Measurements from ENCODE around the gene ARX. TPM values are rescaled to one million over a fixed set of nuclear protein-coding genes. Genes with fewer than 3 reads are reported as not detected.

Gene ARX
- total and polyA plus RNA-seq, 2 donors (not counting 3 experiments of a cell fraction or from before 2014, with no cell fraction given) = not detected

GRCh38 chrX:25028726-25029125 lies 13.0 kb upstream of the ARX start:
- intact Hi-C loops (cut with micrococcal nuclease) = no loop called here
- no peak for FAIRE-seq
- no peak overlapping the region for H3K4me2 ChIP-seq (ENCODE audit: insufficient read depth, low read length)

GRCh38 chrX:25026576-25026975 lies 10.8 kb upstream of the ARX start:
- dilution Hi-C loops (cut with MboI; ENCODE audit: extremely low pct_ligation_motif_present, low sequenced_read_pairs) = no loop called here
- Histone ChIP-seq H4K20me1 (replicated peaks; ENCODE audit: control insufficient read depth, extremely low read depth, insufficient read depth, low read length) (no peaks in the 10 kb centered on the region), H3K9me3 (replicated peaks; ENCODE audit: control insufficient read depth, insufficient read depth, low read length) (no peaks in the 10 kb centered on the region), H3K9ac (replicated peaks; ENCODE audit: extremely low read depth, insufficient read depth, low read length) (no peak overlapping the region), H3K27me3 (ENCODE audit: control insufficient read depth in 2 of 2, insufficient read depth in 2 of 2, low read length in 2 of 2) (peaks cover 38 to 44% of the 10 kb centered on the region in 2 experiments), H3K79me2 (ENCODE audit: control insufficient read depth, insufficient read depth, low read length) (no peaks in the 10 kb centered on the region), H3K4me3 (replicated peaks in 1 of 3; ENCODE audit: insufficient read depth in 1 of 3, low read depth in 1 of 3, low read length in 3 of 3) (no peak overlapping the region), H3K4me1 (ENCODE audit: control insufficient read depth, extremely low read depth, insufficient read depth, low read length) (peaks cover 2% of the 10 kb centered on the region), H3K27ac (ENCODE audit: insufficient read depth, low read depth, low read length) (no peak overlapping the region), H3K36me3 (ENCODE audit: control insufficient read depth in 2 of 2, extremely low read depth in 1 of 2, insufficient read depth in 2 of 2, low read length in 2 of 2) (no peaks in the 10 kb centered on the region), H2AFZ (ENCODE audit: low read depth, low read length) (no peak overlapping the region), H3K4me2 (ENCODE audit: insufficient read depth, low read length) (no peak overlapping the region), H3K9me1 (replicated peaks; ENCODE audit: control insufficient read depth, extremely low read depth, insufficient read depth, low read length) (no peaks in the 10 kb centered on the region)
- no TSS peak for BruUV-seq (replicated peaks)
- ChIA-PET POLR2A (no interaction called here), CTCF (interaction anchor here (2.0 kb wide), 1 partner anchor 187 kb away, joined by 11 read pairs; no protein-coding TSS in a partner anchor)
- intact Hi-C loops (cut with micrococcal nuclease) = no loop called here
- no peak for FAIRE-seq
- DNase-seq (ENCODE audit: low read depth, low spot score) = no peak
- TF ChIP-seq POLR2A (IDR thresholded peaks at IDR 0.05; ENCODE audit: low read depth, low read length) = no peak

More at GRCh38 chrX:25028726-25029125, 13.0 kb upstream of the ARX start:
- Histone ChIP-seq H3K9me3 (replicated peaks; ENCODE audit: control insufficient read depth, insufficient read depth, low read length) (no peaks in the 10 kb centered on the region), H4K20me1 (replicated peaks; ENCODE audit: control insufficient read depth, extremely low read depth, insufficient read depth, low read length) (no peaks in the 10 kb centered on the region), H3K27me3 (ENCODE audit: control insufficient read depth in 2 of 2, insufficient read depth in 2 of 2, low read length in 2 of 2) (peaks cover 19 to 22% of the 10 kb centered on the region in 2 experiments), H3K79me2 (ENCODE audit: control insufficient read depth, insufficient read depth, low read length) (no peaks in the 10 kb centered on the region), H3K9me1 (replicated peaks; ENCODE audit: control insufficient read depth, extremely low read depth, insufficient read depth, low read length) (no peaks in the 10 kb centered on the region), H3K27ac (ENCODE audit: insufficient read depth, low read depth, low read length) (no peak overlapping the region), H3K9ac (replicated peaks; ENCODE audit: extremely low read depth, insufficient read depth, low read length) (no peak overlapping the region), H3K36me3 (ENCODE audit: control insufficient read depth in 2 of 2, extremely low read depth in 1 of 2, insufficient read depth in 2 of 2, low read length in 2 of 2) (no peaks in the 10 kb centered on the region), H3K4me1 (ENCODE audit: control insufficient read depth, extremely low read depth, insufficient read depth, low read length) (peaks cover 2% of the 10 kb centered on the region), H3K4me3 (replicated peaks in 1 of 3; ENCODE audit: insufficient read depth in 1 of 3, low read depth in 1 of 3, low read length in 3 of 3) (no peak overlapping the region), H2AFZ (ENCODE audit: low read depth, low read length) (no peak overlapping the region)
- CTCF ChIA-PET = interaction anchor here (1.2 kb wide), 2 partner anchors 115 to 190 kb away, joined by 4 read pairs; no protein-coding TSS in a partner anchor
- POLR2A ChIA-PET = no interaction called here
- dilution Hi-C loops (cut with MboI; ENCODE audit: extremely low pct_ligation_motif_present, low sequenced_read_pairs) = no loop called here
- TF ChIP-seq MYC (IDR thresholded peaks at IDR 0.05; ENCODE audit: low read depth, low read length) = no peak
- no peak for TF ChIP-seq FOS (IDR thresholded peaks at IDR 0.05; ENCODE audit: borderline replicate concordance, insufficient read depth, low read length)
- TF ChIP-seq JUN (IDR thresholded peaks at IDR 0.05; ENCODE audit: borderline replicate concordance, insufficient read depth, insufficient read length, low read depth) = peak; percentile 18
- no peak for TF ChIP-seq EZH2 (IDR thresholded peaks at IDR 0.05; ENCODE audit: borderline replicate concordance, low read depth, low read length, severe bottlenecking)
- TF ChIP-seq POLR2A (IDR thresholded peaks at IDR 0.05; ENCODE audit: low read depth, low read length) = no peak
- no TSS peak for BruUV-seq (replicated peaks)
- DNase-seq (ENCODE audit: low read depth, low spot score) = no peak
